Endometrial microvascular endothelial cells (primary cell): ENCODE data around the gene NMT1. TPM values are rescaled to one million over a fixed set of nuclear protein-coding genes. Genes with fewer than 3 reads are reported as not detected.

Experiments
- in situ Hi-C: cut with HindIII; loops from 2 replicates; pipeline ENCODE4 v1.10.0; 2017; ENCODE audit warnings: low sequenced_read_pairs, low pct_unique_long_range_greater_than_20kb; ENCODE audit errors: inconsistent ontology term
- total RNA-seq: library from RNA; depleted of rRNA; stranded (reverse); fragments of >200 nt; gene quantifications from one replicate; pipeline ENCODE4 v1.2.3, GENCODE V29; 2015; ENCODE audit errors: inconsistent ontology term

NMT1 gene
- total RNA-seq, 1 donor from 2014 or later: 95.8 TPM

- in situ Hi-C loops: no loop called here
Observed at GRCh38 chr17:45098869-45099616, 37.9 kb downstream of the NMT1 start.

- in situ Hi-C loops: no loop called here
Observed at GRCh38 chr17:45101546-45101882, 40.4 kb downstream of the NMT1 start.

- in situ Hi-C loops: no loop called here
Observed at GRCh38 chr17:45101883-45102811, 41.0 kb downstream of the NMT1 start.

GRCh38 chr17:45102856-45103255, 41.7 kb downstream of the NMT1 start:
- in situ Hi-C loops: no loop called here

GRCh38 chr17:45103269-45103795, 42.2 kb downstream of the NMT1 start:
- in situ Hi-C loops: no loop called here

- in situ Hi-C loops: no loop called here
Observed at GRCh38 chr17:45104029-45104428, 42.9 kb downstream of the NMT1 start.

GRCh38 chr17:45104497-45104896, 43.4 kb downstream of the NMT1 start:
- in situ Hi-C loops: no loop called here

- in situ Hi-C loops: no loop called here
Observed at GRCh38 chr17:45104907-45105624, 43.9 kb downstream of the NMT1 start.

GRCh38 chr17:45106096-45106495, 45.0 kb downstream of the NMT1 start:
- in situ Hi-C loops: no loop called here

- in situ Hi-C loops: no loop called here
Observed at GRCh38 chr17:45106582-45106981, 45.5 kb downstream of the NMT1 start.

- in situ Hi-C loops: no loop called here
Observed at GRCh38 chr17:45107293-45108010, 46.3 kb downstream of the NMT1 start.

GRCh38 chr17:45108051-45108450, 46.9 kb downstream of the NMT1 start:
- in situ Hi-C loops: no loop called here

GRCh38 chr17:45108595-45109521, 47.7 kb downstream of the NMT1 start:
- in situ Hi-C loops: no loop called here

GRCh38 chr17:45110676-45111611, 49.8 kb downstream of the NMT1 start:
- in situ Hi-C loops: no loop called here

- in situ Hi-C loops: no loop called here
Observed at GRCh38 chr17:45111850-45112249, 50.7 kb downstream of the NMT1 start.

GRCh38 chr17:45112559-45113423, 51.7 kb downstream of the NMT1 start:
- in situ Hi-C loops: no loop called here
